ENCODE data around the gene CTTN. TPM values are rescaled to one million over a fixed set of nuclear protein-coding genes. Genes with fewer than 3 reads are reported as not detected.

The CTTN gene
- total and polyA plus RNA-seq, 2 of the 13 experiments (the other 11 are each of a cell fraction or from before 2014, with no cell fraction given), result 84.4 to 114 TPM

GRCh38 chr11:70377645-70378044 is 20.7 kb upstream of the CTTN start:
- no peak overlapping the region for H3K4me2 ChIP-seq (ENCODE audit: low read depth, low read length)
- H2AFZ ChIP-seq (ENCODE audit: low read length), result no peak overlapping the region
- ATAC-seq (no peak), DNase-seq (ENCODE audit: low spot score) (no peak), FAIRE-seq (no peak)
- no peaks in the 10 kb centered on the region for H4K20me1 ChIP-seq (ENCODE audit: insufficient read depth, low read length)
- no peak overlapping the region for H3K9ac ChIP-seq (ENCODE audit: insufficient read depth, low read depth, low read length)
- no peaks in the 10 kb centered on the region for H3K9me3 ChIP-seq (ENCODE audit: low read length)
- ChIA-PET CTCF (ENCODE audit: low intra/inter-chr PET ratio, low total read pairs) (no interaction called here), POLR2A (no interaction called here)
- H3K27me3 ChIP-seq (ENCODE audit: control insufficient read depth in 1 of 2, insufficient read depth in 2 of 2, low read length in 2 of 2), result no peaks in the 10 kb centered on the region
- intact Hi-C loops (cut with micrococcal nuclease; ENCODE audit: unreplicated experiment), result no loop called here
- no peak for TF ChIP-seq SMC3 (IDR thresholded peaks at IDR 0.05; ENCODE audit: low read length)
- TF ChIP-seq IRF1 (CRISPR knock-in tag; IDR thresholded peaks at IDR 0.05; ENCODE audit: low read depth), result no peak
- TF ChIP-seq, protein P1, sequence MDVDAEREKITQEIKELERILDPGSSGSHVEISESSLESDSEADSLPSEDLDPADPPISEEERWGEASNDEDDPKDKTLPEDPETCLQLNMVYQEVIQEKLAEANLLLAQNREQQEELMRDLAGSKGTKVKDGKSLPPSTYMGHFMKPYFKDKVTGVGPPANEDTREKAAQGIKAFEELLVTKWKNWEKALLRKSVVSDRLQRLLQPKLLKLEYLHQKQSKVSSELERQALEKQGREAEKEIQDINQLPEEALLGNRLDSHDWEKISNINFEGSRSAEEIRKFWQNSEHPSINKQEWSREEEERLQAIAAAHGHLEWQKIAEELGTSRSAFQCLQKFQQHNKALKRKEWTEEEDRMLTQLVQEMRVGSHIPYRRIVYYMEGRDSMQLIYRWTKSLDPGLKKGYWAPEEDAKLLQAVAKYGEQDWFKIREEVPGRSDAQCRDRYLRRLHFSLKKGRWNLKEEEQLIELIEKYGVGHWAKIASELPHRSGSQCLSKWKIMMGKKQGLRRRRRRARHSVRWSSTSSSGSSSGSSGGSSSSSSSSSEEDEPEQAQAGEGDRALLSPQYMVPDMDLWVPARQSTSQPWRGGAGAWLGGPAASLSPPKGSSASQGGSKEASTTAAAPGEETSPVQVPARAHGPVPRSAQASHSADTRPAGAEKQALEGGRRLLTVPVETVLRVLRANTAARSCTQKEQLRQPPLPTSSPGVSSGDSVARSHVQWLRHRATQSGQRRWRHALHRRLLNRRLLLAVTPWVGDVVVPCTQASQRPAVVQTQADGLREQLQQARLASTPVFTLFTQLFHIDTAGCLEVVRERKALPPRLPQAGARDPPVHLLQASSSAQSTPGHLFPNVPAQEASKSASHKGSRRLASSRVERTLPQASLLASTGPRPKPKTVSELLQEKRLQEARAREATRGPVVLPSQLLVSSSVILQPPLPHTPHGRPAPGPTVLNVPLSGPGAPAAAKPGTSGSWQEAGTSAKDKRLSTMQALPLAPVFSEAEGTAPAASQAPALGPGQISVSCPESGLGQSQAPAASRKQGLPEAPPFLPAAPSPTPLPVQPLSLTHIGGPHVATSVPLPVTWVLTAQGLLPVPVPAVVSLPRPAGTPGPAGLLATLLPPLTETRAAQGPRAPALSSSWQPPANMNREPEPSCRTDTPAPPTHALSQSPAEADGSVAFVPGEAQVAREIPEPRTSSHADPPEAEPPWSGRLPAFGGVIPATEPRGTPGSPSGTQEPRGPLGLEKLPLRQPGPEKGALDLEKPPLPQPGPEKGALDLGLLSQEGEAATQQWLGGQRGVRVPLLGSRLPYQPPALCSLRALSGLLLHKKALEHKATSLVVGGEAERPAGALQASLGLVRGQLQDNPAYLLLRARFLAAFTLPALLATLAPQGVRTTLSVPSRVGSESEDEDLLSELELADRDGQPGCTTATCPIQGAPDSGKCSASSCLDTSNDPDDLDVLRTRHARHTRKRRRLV (CRISPR knock-in tag; IDR thresholded peaks at IDR 0.05), result no peak
- TF ChIP-seq ZMAT3 (CRISPR knock-in tag; conservative IDR thresholded peaks at IDR 0.05), result no peak
- TF ChIP-seq TMF1 (CRISPR knock-in tag; IDR thresholded peaks at IDR 0.05; ENCODE audit: low read depth), result no peak
- TF ChIP-seq, protein P2, sequence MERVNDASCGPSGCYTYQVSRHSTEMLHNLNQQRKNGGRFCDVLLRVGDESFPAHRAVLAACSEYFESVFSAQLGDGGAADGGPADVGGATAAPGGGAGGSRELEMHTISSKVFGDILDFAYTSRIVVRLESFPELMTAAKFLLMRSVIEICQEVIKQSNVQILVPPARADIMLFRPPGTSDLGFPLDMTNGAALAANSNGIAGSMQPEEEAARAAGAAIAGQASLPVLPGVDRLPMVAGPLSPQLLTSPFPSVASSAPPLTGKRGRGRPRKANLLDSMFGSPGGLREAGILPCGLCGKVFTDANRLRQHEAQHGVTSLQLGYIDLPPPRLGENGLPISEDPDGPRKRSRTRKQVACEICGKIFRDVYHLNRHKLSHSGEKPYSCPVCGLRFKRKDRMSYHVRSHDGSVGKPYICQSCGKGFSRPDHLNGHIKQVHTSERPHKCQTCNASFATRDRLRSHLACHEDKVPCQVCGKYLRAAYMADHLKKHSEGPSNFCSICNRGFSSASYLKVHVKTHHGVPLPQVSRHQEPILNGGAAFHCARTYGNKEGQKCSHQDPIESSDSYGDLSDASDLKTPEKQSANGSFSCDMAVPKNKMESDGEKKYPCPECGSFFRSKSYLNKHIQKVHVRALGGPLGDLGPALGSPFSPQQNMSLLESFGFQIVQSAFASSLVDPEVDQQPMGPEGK (CRISPR knock-in tag; IDR thresholded peaks at IDR 0.05), result no peak
- no peak for TF ChIP-seq ZBTB33 (CRISPR knock-in tag; IDR thresholded peaks at IDR 0.05)
- TF ChIP-seq RELA (CRISPR knock-in tag; IDR thresholded peaks at IDR 0.05), result no peak
- no peak for TF ChIP-seq ZNF160 (CRISPR knock-in tag; IDR thresholded peaks at IDR 0.05)
- TF ChIP-seq MBNL3 (CRISPR knock-in tag; conservative IDR thresholded peaks at IDR 0.05), result no peak
- no peak for TF ChIP-seq ZNF614 (CRISPR knock-in tag; IDR thresholded peaks at IDR 0.05; ENCODE audit: borderline replicate concordance)
- TF ChIP-seq HNF1B (CRISPR knock-in tag; IDR thresholded peaks at IDR 0.05), result no peak
- in situ Hi-C loops (cut with HindIII; ENCODE audit: extremely low pct_ligation_motif_present, low pct_unique_long_range_greater_than_20kb), result no loop called here
- H3K79me2 ChIP-seq (ENCODE audit: insufficient read depth, low read length), result no peaks in the 10 kb centered on the region
- no peak overlapping the region for H3K4me3 ChIP-seq (replicated peaks in 1 of 3; ENCODE audit: insufficient read depth in 1 of 3, low read depth in 2 of 3, low read length in 3 of 3)
- no peaks in the 10 kb centered on the region for H3K4me1 ChIP-seq (ENCODE audit: insufficient read depth, low read length)
- no peak overlapping the region for H3K27ac ChIP-seq (ENCODE audit: extremely low read length, insufficient read depth, low read length)
- WGBS (ENCODE audit: low lambda C conversion rate), result 94% methylated on average over 8 of the region's 8 CpGs
- H3K36me3 ChIP-seq (replicated peaks in 1 of 2; ENCODE audit: control insufficient read depth in 1 of 2, insufficient read depth in 2 of 2, low read length in 2 of 2), result peaks cover 23 to 73% of the 10 kb centered on the region in 2 experiments; a peak in 4 of 5 replicates
- no TSS peak for BruUV-seq (replicated peaks)

Measured in HepG2 (cell line).